ENCODE data around the gene PCIF1.

PCIF1 gene

DNA sequence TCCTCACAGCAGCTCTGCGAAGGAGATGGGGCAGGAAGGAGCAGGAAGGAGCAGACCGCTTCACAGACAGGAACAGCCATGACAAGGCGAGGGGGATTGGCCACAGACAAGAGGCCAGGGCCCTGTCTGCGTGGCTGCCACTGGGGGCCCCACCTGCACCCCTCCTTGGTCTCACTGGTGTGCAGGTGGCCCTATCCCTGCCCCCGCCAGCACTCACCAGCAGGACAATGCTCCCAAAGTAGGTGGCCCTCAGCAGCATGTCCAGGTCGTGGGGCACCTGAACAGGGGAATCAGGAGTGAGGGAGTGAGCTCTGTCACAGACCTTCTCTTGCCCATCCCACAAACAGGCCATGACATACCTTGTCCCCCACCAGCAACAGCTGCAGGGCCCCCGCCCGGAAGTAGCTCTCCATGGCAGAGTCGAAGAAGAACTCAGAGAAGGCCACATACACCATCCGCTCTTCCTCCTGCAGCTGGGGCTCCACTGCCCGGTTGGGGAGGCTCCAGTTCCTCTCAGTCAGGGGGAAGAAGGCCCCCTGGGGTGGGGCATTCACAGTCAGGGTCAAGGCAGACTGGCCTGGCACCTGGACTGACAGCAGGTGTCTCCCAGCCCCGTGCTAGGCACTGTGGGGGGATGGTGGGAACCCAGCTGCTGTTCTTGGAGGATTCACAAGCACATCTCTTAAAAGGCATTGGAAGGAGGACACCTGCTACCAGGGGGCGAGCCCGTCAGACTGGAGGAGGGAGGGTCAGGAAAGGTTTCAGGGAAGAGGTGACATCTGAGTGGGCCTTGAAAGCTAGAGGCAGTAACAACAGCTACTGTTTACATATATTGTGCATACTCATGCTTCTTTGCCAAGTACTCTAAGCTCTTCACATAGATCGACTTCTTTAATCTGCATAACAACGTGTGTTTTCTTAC, 29.6 kb upstream of the PCIF1 start:
- no peak for DNase-seq

DNA sequence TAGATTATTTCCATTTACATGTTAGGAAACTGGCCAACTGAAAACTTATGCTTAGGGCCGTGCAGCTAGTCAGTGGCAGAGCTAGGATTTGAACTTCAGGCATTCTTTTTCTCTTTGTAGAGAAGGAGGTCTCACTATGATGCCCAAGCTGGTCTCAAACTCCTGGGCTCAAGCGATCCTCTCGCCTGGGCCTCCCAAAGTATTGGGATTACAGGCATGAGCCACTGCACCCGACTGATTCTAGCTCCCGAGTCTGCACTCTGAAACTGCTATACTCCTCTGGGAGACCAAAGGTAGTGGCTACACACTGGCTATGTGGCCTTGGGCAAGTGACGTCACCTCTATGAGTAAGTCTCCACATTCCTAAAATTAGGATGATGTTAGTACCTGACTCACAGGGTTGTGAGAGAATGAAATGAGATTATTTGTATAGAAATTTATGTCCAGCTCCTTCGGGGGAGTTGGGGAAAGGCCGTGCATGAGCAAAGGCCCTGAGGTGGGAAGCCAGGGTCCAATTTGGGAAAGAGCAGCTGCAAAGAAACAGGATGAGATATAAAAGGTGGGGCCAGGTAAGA, 28.9 kb upstream of the PCIF1 start:
- DNase-seq, result no peak

DNA sequence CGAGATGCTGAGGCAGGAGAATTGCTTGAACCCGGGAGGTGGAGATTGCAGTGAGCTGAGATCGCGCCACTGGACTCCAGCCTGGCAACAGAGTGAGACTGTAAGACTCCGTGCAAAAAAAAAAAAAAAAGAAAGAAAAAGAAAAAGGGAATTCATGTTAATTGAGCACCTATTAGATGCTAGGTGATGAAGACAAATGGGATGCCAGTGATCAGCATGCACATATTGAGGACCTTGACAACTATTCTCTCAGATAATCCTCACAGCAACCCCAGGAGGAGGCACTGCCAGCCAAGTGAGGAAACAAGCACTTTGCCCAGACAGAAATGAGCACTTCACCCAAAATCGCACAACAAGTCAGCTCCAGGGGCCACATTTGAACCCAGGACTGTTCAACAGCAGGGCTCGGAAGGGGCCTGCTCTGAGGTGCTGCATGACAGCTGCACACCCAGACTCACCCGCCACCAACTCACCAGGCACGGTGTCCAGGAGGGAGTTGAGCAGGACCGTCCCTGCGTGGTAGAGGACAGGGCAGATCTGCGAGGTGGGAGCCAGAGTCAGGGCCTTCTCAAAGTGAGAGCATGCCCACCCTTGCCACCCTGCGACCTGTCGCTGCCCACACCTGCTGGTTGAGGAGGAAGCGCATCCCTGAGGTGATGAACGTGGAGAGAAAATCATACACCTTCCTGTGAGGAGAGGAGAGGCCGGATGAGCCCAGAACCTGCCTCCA, 27.1 kb upstream of the PCIF1 start:
- no peak for DNase-seq

DNA sequence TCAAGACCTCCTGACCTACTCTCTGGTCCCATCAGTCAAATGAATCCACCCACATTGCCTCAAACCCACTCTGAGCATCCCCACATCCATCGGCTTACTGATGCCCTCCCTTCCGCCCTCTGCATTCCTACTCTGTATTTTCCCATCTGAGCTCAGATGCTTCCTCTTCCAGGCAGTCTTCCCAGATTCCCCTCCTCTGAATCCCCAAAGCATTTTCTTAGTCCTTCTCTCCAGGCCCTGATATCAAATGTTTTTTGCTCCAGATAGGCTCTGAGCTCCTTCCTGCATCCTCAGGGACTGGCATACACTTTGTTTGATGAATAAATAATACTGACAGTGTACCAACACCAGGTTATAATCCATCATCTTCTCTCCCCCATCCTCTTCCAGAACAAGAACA, 26.4 kb upstream of the PCIF1 start:
- DNase-seq, result no peak

DNA sequence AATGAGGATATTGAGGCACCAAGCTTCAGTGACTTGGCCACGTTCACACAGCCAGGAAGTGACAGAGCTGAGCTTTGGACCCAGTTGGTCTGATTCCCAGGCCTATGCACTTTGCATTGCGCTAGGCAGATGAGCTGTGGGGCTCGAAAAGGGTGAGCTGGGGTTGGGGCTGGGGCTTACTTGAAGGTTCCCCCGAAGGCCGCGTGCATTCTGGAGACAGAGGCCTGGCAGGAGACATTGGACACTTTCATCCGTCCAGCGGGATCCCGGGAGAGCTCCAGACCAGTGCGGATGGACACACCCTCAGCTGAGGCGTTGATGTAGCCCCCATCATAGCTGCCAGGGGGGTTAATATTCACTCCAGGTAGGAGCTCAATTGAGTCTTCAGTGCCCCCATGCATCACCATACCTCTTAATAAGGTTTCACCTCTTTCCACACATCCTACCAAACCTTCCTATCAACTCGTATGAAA, 25.1 kb upstream of the PCIF1 start:
- no peak for DNase-seq

DNA sequence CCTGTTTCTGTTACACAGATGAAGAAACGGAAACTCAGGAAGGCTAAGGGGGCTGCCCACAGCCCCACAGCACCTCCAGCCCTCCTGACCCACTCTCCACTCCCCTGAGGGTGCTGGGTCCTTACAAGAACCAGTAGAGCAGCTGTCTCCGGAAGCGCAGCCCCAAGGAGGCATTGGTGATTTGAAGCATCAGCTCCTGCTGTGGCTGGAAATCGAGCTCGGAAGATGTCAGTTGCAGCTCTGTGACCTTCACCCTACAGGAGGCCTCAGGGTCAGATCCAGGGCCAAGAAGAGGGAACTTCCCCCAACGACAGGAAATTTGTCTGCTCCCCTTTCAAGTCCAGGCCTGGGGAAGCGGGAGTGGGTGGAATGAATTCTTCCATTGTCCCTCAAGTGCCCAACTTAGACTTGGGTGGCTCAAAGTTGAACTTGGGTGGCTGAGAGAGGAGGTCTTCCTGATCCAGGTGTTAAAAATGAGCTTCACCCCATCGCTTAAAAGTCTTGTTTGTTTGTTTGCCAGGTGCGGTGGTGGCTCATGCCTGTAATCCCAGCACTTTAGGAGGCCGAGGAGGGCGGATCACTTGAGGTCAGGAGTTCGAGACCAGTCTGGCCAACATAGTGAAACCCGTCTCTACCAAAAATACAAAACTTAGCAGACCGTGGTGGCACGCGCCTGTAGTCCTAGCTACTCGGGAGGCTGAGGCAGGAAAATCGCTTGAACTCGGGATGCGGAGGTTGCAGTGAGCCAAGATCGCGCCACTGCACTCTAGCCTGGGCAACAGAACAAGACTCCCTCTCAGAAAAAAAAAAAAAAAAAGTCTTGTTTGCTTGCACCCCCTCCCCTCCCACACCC, 24.4 kb upstream of the PCIF1 start:
- DNase-seq, result no peak

DNA sequence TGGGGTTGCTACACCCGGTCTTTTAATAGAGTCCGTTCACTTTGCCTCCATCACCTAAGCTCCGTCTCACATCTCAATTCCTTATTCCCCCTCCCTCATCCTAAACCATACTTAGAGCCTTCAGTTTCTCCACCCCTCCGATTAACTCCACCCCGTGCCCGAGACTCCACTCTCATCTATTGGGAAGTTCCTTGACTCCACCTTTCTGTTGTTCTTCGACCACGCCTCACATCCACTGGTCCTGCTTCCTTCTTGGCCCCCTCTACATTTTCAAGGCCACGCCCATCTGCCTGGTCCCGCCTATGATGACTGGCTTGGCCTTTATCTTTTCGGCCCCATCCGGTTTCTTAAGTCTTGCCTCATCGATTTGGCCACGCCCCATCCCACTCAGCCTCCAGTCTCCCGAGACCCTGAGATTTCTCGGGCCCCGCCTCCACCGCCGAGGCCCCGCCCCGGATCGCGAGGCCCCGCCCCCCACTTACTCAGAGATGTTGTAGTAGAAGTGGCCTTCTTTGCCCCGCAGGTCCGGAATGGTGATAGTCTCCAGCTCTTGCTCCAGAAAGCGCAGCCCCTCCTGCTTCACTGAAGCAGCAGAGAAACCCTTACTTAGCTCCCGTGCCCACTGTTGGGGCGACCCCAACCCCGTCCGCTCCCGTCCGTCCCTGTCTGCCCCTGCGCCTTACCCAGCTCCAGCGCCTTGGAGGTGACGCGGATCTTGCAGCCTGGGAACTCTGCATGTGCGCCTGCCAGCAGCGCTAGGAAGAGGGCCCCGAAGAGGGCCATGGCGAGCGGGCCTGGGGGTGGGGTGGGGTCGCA, 23.6 kb upstream of the PCIF1 start:
- DNase-seq, result peak; percentile 89

DNA sequence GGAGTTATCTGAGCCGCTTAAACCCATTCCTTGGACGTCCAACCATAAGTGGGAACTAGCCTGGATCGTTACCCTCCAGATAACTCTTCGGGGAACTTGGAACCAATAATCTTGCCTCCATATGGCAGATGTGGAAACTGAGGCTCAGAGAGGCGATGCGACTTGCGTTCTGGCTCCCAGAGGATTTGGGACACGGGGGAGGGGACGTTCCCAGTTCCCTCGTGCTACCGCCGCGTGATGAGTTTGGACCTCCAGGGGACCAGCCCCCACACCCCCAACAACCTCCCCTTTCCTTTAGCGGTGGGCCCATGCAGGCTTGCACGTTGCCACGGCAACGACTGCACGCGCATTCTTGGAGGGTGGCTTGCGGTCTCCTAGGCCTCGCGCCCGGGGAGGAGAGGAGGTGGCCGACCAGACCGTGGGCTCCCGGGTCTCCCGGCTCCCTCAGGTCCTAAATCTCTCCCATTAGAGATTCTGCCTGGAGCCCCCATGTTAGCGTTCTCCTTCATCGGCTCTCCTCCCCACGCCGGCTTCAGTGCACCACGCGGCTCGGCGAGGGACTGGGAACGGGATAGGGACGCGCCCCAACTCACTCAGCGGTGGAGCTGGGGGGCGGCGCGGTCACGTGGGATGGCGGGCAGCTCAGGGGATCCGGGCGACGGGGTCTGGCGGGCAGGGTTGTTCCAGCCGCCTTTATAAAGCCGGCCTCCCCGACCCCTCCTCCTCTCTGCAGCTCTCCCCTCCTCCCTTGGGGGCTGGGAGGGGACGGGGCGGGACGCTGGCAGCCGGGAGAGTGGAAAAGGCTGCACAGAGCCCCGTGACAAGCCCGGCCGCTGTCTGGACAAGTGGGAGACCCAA, 22.8 kb upstream of the PCIF1 start, which contains the start of gene PLTP:
Gene PLTP (minus strand): TSS at position 670 of the 858 bp plus-strand sequence. CDS start 703 bp downstream, outside the sequence.
- DNase-seq, result peak; percentile 34

DNA sequence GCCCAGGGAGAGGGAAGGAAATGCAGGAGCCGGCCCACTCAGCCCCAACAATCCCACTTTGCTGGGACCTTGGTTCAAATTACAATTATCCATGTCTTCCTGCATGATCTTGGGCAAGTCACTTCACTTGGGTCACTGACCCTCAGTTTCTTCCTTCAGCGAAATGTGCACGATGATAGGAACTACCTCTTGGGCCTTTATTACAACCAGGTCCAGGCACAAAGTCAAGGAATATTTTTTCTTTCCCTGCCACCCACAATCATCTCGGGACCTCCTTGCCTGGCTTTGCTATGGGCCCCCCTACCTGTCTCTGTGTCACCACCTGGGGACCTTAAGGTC, 22.2 kb upstream of the PCIF1 start:
- DNase-seq, result no peak

DNA sequence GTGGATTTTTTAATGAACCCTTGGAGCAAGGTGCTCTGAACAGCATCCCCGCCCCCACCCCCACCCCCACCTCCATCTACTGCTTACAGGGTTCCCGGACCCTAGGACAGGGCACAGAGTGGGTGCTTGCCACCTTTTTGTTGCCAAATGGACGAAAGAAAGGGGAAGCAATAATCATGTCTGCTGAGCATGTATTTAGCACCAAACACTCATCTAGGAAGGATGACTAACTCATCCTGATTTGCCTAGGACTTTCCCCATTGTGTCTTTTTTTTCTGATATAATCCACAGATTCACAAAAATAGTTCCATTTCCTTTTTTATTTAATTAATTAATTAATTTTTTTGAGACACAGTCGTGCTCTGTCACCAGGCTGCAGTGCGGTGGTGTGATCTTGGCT, 21.4 kb upstream of the PCIF1 start:
- no peak for DNase-seq

DNA sequence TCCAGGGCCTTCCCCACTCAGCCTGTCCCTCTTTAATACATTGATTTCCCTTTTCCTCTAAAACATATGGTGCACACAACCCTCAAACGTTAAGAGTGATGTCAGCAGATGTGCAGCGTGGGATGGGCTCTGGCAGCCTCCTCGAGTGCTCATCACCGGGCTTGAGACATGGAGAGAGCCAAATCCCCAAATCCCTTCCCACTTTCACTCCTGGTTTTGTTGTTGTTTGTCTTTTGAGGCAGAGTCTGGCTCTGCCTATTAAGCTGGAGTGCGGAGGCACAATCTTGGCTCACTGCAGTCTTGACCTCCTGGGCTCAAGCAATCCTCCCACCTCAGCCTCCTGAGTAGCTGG, 16.7 kb upstream of the PCIF1 start:
- no peak for DNase-seq

DNA sequence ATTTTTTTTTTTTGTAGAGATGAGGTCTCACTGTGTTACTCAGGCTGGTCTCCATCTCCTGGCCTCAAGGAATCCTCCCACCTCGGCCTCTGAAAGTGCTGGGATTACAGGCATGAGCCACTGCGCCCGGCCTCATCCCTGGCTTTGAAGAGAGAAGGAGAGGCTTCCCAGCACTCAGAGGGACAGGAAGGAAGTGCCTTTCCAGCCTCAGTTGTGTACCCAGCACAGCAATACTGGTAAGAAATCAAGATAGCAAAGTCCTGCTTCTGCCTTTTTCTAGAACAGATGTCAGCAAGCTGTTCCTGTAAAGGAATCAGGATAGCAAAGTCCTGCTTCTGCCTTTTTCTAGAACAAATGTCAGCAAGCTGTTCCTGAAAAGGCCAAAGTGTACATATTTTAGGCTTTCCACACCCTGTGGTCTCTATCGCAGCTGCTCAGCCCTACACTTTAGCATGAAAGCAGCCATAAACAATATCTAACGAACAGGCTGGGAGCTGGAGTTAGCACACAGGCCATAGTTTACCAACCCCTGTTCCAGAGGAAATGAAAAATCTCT, 16.2 kb upstream of the PCIF1 start:
- no peak for DNase-seq

DNA sequence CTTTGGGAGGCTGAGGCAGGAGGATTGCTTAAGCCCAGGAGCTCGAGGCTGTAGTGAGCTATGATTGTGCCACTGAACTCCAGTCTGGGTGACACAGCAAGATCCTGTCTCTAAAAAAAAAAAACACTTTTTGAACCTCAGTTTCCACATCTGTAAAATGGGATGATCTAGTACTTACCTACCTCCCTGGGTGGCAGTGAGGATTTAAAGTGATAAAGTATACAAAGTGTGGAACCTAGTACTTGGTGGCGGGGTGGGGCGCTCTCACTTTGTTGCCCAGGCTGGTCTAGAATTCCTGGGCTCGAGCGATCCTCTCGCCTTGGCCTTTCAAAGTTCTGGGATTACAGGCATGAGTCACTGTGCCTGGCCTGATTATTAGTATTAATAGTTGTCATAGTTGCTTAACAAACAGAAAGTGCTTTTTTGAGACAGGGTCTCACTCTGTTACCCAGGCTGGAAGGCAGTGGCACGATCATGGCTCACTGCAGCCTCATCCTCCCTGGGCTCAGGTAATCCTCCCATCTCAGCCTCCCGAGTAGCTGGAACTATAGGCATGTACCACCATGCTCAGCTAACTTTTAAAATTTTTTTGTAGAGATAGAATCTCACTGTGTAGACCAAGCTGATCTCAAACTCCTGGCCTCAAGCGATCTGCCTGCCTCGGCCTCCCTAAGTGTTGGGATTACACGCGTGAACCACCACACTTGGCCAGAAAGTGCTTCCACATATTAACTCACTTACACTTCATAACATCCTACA, 15.5 kb upstream of the PCIF1 start:
- no peak for DNase-seq

DNA sequence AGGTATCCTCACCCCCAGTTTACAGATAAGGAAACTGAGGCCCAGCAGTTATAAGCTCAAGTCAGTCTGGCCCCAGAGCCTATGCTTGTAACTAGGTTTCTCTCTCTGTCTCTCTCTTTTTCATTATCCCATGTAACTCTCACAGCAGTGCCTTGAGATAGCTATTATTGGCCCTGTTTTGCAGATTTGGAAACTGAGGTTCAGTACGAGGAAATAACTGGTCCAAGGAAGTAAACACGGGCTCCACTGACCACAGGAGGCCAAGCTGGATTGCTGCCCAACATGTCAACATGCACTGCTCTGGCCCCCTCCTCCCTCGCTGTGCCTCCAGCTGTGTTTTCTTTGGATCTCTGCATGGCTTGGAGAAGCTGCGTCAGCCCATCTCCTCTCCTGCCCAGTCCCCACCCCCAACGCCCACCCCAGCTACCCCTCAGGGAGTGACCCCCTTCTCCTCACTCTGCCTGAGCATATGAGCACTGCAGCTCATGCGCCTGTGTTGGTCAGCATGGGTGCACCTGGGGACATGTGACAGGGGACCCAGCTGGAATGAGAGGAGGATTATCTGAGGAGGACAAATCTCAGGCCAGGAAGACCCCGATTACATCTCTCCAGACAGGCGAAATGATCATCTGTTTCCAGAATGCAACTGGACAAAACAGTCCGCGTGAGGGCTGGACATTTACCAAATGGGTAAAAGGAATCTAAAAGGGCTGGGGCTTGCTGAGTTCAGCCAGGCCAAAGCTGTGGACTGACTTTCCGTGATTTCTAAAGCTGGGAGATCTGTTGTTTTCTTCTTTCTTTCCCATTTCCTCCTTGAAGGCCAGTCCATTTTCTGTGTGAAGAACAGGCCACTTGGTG, 14.7 kb upstream of the PCIF1 start:
- no peak for DNase-seq

DNA sequence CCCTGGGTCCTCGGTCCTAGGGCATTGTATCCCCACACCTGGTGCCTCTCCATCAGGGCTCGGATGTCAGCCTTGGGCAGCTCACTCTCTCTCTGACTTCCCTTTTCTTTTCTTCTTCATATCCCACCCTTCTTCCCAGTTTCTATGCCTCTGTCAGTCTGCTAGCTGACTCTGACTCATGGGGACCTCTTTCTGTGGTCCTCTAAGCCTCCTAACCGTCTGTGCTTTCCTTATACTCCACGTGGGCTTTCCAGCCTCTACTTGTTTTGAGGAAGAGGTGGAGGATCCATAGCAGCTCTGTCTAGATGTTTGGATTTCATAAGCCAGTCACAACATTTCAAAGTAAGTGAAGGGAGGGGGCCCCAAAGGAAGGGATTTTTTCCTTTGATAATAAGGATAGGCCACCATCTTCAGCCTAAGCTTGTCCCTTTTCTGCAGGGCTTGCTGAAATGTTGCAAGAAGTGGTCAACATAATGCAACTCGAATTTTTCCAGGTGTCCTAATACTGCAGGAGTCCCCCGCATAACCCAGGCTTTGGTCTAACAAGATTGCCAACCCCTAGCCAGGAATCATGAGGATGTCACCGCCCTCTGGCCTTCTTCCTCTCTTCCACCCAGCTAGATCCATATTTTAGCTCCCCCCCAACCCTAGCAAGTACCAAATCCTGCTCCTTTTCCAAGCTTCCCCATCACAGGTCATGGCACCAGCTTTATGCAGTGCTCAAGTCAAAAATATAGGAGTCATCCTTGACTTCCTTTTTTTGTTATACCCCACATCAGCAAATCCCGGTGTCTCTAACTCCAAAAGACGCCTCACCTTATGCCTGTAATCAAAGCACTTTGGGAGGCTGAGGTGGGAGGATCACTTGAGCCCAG, 13.8 kb upstream of the PCIF1 start:
- no peak for DNase-seq

DNA sequence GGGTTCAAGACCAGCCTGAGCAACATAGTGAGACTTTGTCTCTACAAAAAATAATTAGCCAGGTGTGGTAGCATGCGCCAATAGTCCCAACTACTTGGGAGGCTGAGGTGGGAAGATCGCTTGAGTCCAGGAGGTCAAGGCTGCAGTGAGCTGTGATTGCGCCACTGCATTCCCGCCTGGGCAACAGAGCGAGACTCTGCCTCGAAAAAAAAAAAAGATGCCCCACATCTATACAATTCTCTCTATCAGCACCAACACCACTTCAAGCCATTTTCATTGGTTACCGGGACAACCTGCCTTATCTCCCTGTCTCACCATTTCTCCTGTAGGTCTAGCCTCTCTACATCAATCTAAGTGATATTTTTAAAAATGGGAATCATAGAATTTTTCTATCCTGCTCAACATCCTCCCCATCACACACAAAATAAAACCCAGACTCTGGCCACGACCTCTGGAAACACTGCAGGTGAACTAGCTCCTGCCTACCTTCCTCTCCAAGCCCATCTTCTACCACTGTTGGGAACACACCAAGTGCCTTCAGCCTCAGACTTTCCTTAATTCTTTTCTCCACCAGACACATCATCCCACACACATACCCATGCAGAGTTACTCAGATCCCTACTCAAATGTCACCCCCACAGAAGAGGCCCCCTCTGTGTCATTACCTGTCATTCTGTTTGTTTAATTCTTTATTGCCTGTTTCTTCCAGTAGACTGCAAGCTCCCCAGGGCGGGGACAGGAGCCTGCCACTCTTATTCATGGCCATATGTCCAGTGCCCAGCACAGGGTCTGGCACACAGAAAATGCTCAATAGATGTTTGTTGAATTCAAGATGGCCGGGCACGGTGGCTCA, 12.9 kb upstream of the PCIF1 start:
- no peak for DNase-seq

Measured in activated T-cell treated with anti-CD3 and anti-CD28 coated beads, Interleukin-2, amount 50 U/mL, for 1 hour (primary cell).